Liver (tissue), 3 donors: ENCODE data around the gene UBA1.

Experiments used
- GABPA ChIP-seq, 2 donors: IDR thresholded peaks in 1 of 2; conservative IDR thresholded peaks in 1 of 2; 2 replicates each; pipeline ENCODE4 v1.6.1; 2016; ENCODE audit warnings: antibody characterized with exemption in 2 of 2, mild to moderate bottlenecking in 1 of 2, moderate library complexity in 1 of 2
- HNF4A ChIP-seq, 2 donors: conservative IDR thresholded peaks; 2 replicates each; pipeline ENCODE4 v1.6.1; 2016; ENCODE audit warnings: antibody characterized with exemption in 2 of 2, mild to moderate bottlenecking in 2 of 2
- JUND ChIP-seq, 2 donors: IDR thresholded peaks; 2 replicates each; pipeline ENCODE4 v1.6.1; 2016; ENCODE audit warnings: antibody characterized with exemption in 2 of 2
- MAX ChIP-seq: IDR thresholded peaks from 2 replicates; pipeline ENCODE4 v1.6.1; 2016; ENCODE audit warnings: antibody characterized with exemption
- RAD21 ChIP-seq, 2 donors: IDR thresholded peaks; 2 replicates each; pipeline ENCODE4 v1.6.1; 2016; ENCODE audit warnings: antibody characterized with exemption in 2 of 2, mild to moderate bottlenecking in 2 of 2
- REST ChIP-seq: IDR thresholded peaks from 2 replicates; pipeline ENCODE4 v1.6.1; 2016; ENCODE audit warnings: antibody characterized with exemption, mild to moderate bottlenecking
- RXRA ChIP-seq, 2 donors: IDR thresholded peaks; 2 replicates each; pipeline ENCODE4 v1.6.1; 2017 to 2018; ENCODE audit warnings: antibody characterized with exemption in 2 of 2, mild to moderate bottlenecking in 1 of 2
- SP1 ChIP-seq: IDR thresholded peaks from 2 replicates; pipeline ENCODE4 v1.6.1; 2018; ENCODE audit warnings: antibody characterized with exemption, mild to moderate bottlenecking
- TAF1 ChIP-seq: conservative IDR thresholded peaks from 2 replicates; pipeline ENCODE4 v1.6.1; 2016; ENCODE audit warnings: antibody characterized with exemption, mild to moderate bottlenecking
- YY1 ChIP-seq: IDR thresholded peaks from 2 replicates; pipeline ENCODE4 v1.6.1; 2016; ENCODE audit warnings: antibody characterized with exemption, mild to moderate bottlenecking
- ZBTB33 ChIP-seq: IDR thresholded peaks from 2 replicates; pipeline ENCODE4 v1.6.1; 2016; ENCODE audit warnings: antibody characterized with exemption
- TF ChIP-seq, protein P1 (sequence below): fragments of 150-350 bp; IDR thresholded peaks from 2 replicates; pipeline ENCODE4 v1.5.1; 2017; ENCODE audit warnings: improper control_type of control experiment, low read depth, low read length; ENCODE audit not compliant: missing input control
- donor health status: healthy.
- donor health status: healthy.

GRCh38 chrX:47248576-47248975 is 54.9 kb downstream of the UBA1 start:
- TF ChIP-seq, protein P1, sequence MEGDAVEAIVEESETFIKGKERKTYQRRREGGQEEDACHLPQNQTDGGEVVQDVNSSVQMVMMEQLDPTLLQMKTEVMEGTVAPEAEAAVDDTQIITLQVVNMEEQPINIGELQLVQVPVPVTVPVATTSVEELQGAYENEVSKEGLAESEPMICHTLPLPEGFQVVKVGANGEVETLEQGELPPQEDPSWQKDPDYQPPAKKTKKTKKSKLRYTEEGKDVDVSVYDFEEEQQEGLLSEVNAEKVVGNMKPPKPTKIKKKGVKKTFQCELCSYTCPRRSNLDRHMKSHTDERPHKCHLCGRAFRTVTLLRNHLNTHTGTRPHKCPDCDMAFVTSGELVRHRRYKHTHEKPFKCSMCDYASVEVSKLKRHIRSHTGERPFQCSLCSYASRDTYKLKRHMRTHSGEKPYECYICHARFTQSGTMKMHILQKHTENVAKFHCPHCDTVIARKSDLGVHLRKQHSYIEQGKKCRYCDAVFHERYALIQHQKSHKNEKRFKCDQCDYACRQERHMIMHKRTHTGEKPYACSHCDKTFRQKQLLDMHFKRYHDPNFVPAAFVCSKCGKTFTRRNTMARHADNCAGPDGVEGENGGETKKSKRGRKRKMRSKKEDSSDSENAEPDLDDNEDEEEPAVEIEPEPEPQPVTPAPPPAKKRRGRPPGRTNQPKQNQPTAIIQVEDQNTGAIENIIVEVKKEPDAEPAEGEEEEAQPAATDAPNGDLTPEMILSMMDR = no peak
- TF ChIP-seq REST (no peak), JUND (IDR thresholded peaks at IDR 0.05) (no peak), MAX (no peak), RAD21 (IDR thresholded peaks at IDR 0.05) (no peak), RXRA (IDR thresholded peaks at IDR 0.05) (no peak), TAF1 (no peak), HNF4A (conservative IDR thresholded peaks at IDR 0.05) (no peak), ZBTB33 (no peak), GABPA (IDR thresholded peaks at IDR 0.05 in 1 of 2, conservative IDR thresholded peaks at IDR 0.05 in 1 of 2) (no peak), SP1 (no peak), YY1 (no peak)
